ENCODE results near the gene VSTM1. TPM values are rescaled to one million over a fixed set of nuclear protein-coding genes. Genes with fewer than 3 reads are reported as not detected.

Gene VSTM1
- total and polyA plus RNA-seq, 2 of the 8 experiments (the other 6 are each of a cell fraction or from before 2014, with no cell fraction given), result 0.12 to 0.65 TPM

DNA sequence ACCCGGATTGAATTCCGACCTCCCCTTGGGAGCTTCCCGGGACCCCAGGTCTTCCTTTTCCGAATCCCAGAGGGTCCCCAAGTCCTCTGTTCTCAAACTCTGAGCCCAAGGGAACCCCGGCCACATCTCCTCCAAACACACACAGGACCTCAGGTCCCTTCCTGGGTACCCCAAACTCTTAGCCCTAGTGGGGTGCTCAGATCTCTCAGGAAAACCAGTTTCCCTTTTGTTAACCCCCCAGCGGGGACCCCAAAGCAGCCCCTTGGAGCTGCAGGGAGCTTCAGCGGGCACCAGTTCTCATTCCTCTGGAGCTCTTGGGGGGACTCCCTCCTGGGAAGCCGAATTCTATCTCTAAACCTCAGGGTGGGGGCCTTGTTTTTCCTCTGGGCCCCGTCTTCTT lies 71.5 kb downstream of the VSTM1 start:
- Histone ChIP-seq H3K23ac (ENCODE audit: insufficient read length) (no peak overlapping the region), H2BK20ac (ENCODE audit: low read length) (no peak overlapping the region), H3K56ac (replicated peaks; ENCODE audit: insufficient read length, low read depth, low read length) (no peak overlapping the region), H3K27me3 (replicated peaks in 1 of 4; ENCODE audit: control insufficient read depth in 3 of 4, extremely low read depth in 1 of 4, insufficient read depth in 3 of 4, low read length in 3 of 4) (peaks cover 2 to 47% (median 32%) of the 10 kb centered on the region in 4 experiments), H3K4me3 (ENCODE audit: extremely low read depth in 1 of 4, insufficient read depth in 2 of 4, low read depth in 3 of 4, low read length in 4 of 4) (peak overlapping the region in 3 of 4 experiments; percentile 36 to 64 (median 47); a peak in 4 of 8 replicates), H3K4me2 (ENCODE audit: insufficient read depth in 1 of 2, low read depth in 2 of 2, low read length in 2 of 2) (peak overlapping the region; percentile 75 to 76), H4K91ac (replicated peaks; ENCODE audit: insufficient read length, low read length) (no peak overlapping the region), H2BK15ac (ENCODE audit: low read length) (no peak overlapping the region), H2AK5ac (ENCODE audit: low read depth, low read length) (no peak overlapping the region), H3K9me3 (ENCODE audit: insufficient read depth in 2 of 2, low read depth in 1 of 2, low read length in 1 of 2) (no peaks in the 10 kb centered on the region), H2BK5ac (ENCODE audit: low read depth, low read length) (no peak overlapping the region), H3K27ac (ENCODE audit: low read depth, low read length) (no peak overlapping the region), H3K4me1 (replicated peaks in 1 of 4; ENCODE audit: control insufficient read depth in 3 of 4, insufficient read depth in 4 of 4, low read length in 3 of 4) (peaks cover 0 to 15% (median 7%) of the 10 kb centered on the region in 4 experiments; a peak in 6 of 7 replicates), H3K79me2 (ENCODE audit: control insufficient read depth in 1 of 2, insufficient read depth in 2 of 2, low read length in 2 of 2) (no peaks in the 10 kb centered on the region), H4K5ac (ENCODE audit: insufficient read length, low read depth, low read length) (no peak overlapping the region), H3K4ac (replicated peaks; ENCODE audit: insufficient read length, low read depth, low read length) (no peak overlapping the region), H2BK12ac (ENCODE audit: low read depth, low read length) (no peak overlapping the region), H3K79me1 (ENCODE audit: low read depth, low read length) (no peaks in the 10 kb centered on the region), H3K36me3 (ENCODE audit: control insufficient read depth in 2 of 4, insufficient read depth in 4 of 4, low read length in 3 of 4) (no peaks in the 10 kb centered on the region), H4K8ac (ENCODE audit: extremely low read depth, insufficient read depth, low read length) (no peak overlapping the region), H2AFZ (ENCODE audit: low read length) (no peak overlapping the region), H2BK120ac (replicated peaks; ENCODE audit: low read depth, low read length) (no peak overlapping the region), H3K18ac (ENCODE audit: extremely low read depth, low read length) (no peak overlapping the region), H3K23me2 (ENCODE audit: low read depth, low read length) (peaks cover 9% of the 10 kb centered on the region; the same call in 1 of the 2 replicates), H4K20me1 (replicated peaks in 1 of 2; ENCODE audit: control insufficient read depth in 1 of 2, insufficient read depth in 2 of 2, low read length in 2 of 2) (no peaks in the 10 kb centered on the region), H3K9ac (replicated peaks in 1 of 4; ENCODE audit: extremely low read depth in 1 of 4, low read depth in 3 of 4, low read length in 3 of 4) (no peak overlapping the region), H3K14ac (ENCODE audit: insufficient read length) (no peak overlapping the region)
- TF ChIP-seq JUND (IDR thresholded peaks at IDR 0.05; ENCODE audit: low read length), result no peak
- no peak for TF ChIP-seq TCF12 (IDR thresholded peaks at IDR 0.05; ENCODE audit: low read depth, low read length)
- no peak for TF ChIP-seq RNF2 (IDR thresholded peaks at IDR 0.05; ENCODE audit: borderline replicate concordance, low read depth, low read length, missing control alignments, poor library complexity, severe bottlenecking)
- TF ChIP-seq KDM1A (IDR thresholded peaks at IDR 0.05; ENCODE audit: borderline replicate concordance, low read length), result no peak
- no peak for TF ChIP-seq HDAC2 (IDR thresholded peaks at IDR 0.05; ENCODE audit: borderline replicate concordance in 1 of 2, low read depth in 2 of 2, low read length in 2 of 2)
- TF ChIP-seq GTF2F1 (IDR thresholded peaks at IDR 0.05; ENCODE audit: borderline replicate concordance, low read depth, low read length), result no peak
- TF ChIP-seq TAF1 (IDR thresholded peaks at IDR 0.05; ENCODE audit: low read depth, low read length), result no peak
- no peak for TF ChIP-seq CEBPB (IDR thresholded peaks at IDR 0.05; ENCODE audit: low read depth, low read length)
- TF ChIP-seq, protein P1, sequence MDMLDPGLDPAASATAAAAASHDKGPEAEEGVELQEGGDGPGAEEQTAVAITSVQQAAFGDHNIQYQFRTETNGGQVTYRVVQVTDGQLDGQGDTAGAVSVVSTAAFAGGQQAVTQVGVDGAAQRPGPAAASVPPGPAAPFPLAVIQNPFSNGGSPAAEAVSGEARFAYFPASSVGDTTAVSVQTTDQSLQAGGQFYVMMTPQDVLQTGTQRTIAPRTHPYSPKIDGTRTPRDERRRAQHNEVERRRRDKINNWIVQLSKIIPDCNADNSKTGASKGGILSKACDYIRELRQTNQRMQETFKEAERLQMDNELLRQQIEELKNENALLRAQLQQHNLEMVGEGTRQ (IDR thresholded peaks at IDR 0.05; ENCODE audit: low read length), result no peak
- ChIA-PET POLR2A (ENCODE audit: partially characterized antibody) (interaction anchor here (0.9 to 4.0 kb wide), 10 partner anchors 7 to 34 kb away, joined by 3 to 21 read pairs (median 8); no protein-coding TSS in a partner anchor), CTCF (ENCODE audit: partially characterized antibody) (interaction anchor here (1.1 to 4.2 kb wide), 6 partner anchors 12 to 199 kb away, joined by 3 to 33 read pairs (median 4); no protein-coding TSS in a partner anchor)
- FAIRE-seq, result no peak
- no peak for DNase-seq (ENCODE audit: low read depth in 1 of 2, low spot score in 2 of 2)
- 84% methylated on average over 7 of the region's 9 CpGs; no CpG with 5 or more reads in 1 of the 2 experiments for WGBS, 2 experiments (ENCODE audit: extremely low coverage in 1 of 2, insufficient coverage in 1 of 2, insufficient read length in 1 of 2, insufficient replicate concordance in 2 of 2, low coverage in 1 of 2, low lambda C conversion rate in 2 of 2, missing lambda C conversion rate in 1 of 2)
